ENCODE results near the gene SLC5A10. TPM values are rescaled to one million over a fixed set of nuclear protein-coding genes. Genes with fewer than 3 reads are reported as not detected.

SLC5A10 gene
- total RNA-seq, 1 experiment from 2014 or later: not detected

DNA sequence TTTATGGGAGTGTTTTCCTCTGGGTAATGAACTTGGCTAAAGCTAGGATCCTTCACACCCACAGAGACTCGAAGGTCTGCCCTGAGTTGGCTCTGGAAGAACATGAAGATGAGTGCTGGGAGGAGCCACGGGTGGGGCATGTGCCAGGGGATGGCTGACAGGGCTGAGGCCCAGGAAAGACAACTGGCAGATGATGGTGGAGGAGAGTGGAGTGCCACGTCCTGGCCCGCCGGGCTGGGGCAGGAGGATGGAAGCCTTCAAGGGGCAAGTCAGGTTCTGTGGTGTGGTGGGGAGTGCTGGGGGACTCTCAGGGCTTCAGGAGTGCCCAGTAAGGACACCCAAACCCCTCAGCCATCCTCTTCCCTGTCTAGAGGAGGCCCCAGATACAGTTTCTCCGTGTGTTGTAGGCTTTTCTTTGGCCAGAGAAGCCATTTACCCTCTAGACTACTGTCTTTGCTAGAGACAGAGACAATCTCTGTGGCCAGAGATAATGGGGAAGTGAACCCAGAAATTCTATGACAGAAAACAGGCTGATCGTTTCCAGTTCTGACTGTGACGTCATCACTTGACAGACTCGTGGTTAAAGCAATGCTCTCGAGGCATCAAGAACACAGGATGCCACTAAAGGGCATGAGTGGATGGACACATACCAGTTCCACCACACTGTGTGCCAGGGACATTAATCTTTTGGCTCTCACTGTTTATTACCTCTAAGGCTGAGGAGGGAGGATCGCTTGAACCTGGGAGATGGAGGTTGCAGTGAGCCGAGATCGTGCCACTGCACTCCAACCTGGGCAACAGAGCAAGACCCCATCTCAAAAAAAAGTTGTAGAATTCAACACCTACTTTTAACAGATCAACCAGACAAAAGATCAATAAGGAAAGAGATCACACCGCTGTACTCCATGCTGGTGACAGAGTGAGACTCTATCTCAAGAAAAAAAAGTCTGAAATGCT, 18.6 kb upstream of the SLC5A10 start:
- Histone ChIP-seq H3K79me1 (ENCODE audit: insufficient read depth, low read depth, low read length, poor library complexity, severe bottlenecking) (no peaks in the 10 kb centered on the region), H2BK20ac (ENCODE audit: low read depth, low read length, poor library complexity, severe bottlenecking) (no peak overlapping the region), H4K91ac (ENCODE audit: insufficient read length, low read depth, low read length) (no peak overlapping the region), H3K27ac (ENCODE audit: insufficient read length, low read depth, low read length) (no peak overlapping the region), H4K5ac (ENCODE audit: insufficient read length, low read depth, low read length) (no peak overlapping the region), H2BK5ac (ENCODE audit: insufficient read length, low read length) (no peak overlapping the region), H3K23me2 (ENCODE audit: insufficient read length, low read depth, low read length, poor library complexity, severe bottlenecking) (no peaks in the 10 kb centered on the region), H2BK15ac (ENCODE audit: low read depth, low read length) (no peak overlapping the region), H3K9ac (ENCODE audit: extremely low read depth, insufficient read length, low read length) (no peak overlapping the region), H3K4me2 (ENCODE audit: insufficient read depth, insufficient read length, low read length) (no peak overlapping the region), H2AFZ (ENCODE audit: low read length) (no peak overlapping the region), H2AK5ac (ENCODE audit: insufficient read length, low read length) (no peak overlapping the region), H4K8ac (replicated peaks; ENCODE audit: insufficient read length, low read depth, low read length) (no peak overlapping the region), H3K4me1 (ENCODE audit: insufficient read depth, low read length) (no peaks in the 10 kb centered on the region), H3K79me2 (ENCODE audit: insufficient read depth, low read length) (no peaks in the 10 kb centered on the region), H3T11ph (ENCODE audit: low read length) (no peak overlapping the region), H3K4ac (ENCODE audit: low read depth, low read length) (no peak overlapping the region), H3K27me3 (ENCODE audit: insufficient read depth, low read length) (no peaks in the 10 kb centered on the region), H2BK120ac (ENCODE audit: low read depth, low read length, poor library complexity, severe bottlenecking) (no peak overlapping the region), H2BK12ac (ENCODE audit: insufficient read length, low read depth, low read length) (no peak overlapping the region), H3K23ac (ENCODE audit: insufficient read length, low read depth, low read length) (no peak overlapping the region), H4K20me1 (ENCODE audit: control insufficient read depth, insufficient read depth, insufficient read length) (no peaks in the 10 kb centered on the region), H3K14ac (ENCODE audit: insufficient read depth, low read length) (no peak overlapping the region; the same call in 1 of the 2 replicates), H3K9me3 (ENCODE audit: control insufficient read depth, low read depth, low read length) (no peaks in the 10 kb centered on the region), H3K18ac (ENCODE audit: insufficient read length, low read depth, low read length) (no peak overlapping the region), H3K56ac (ENCODE audit: insufficient read length, low read depth, low read length) (no peak overlapping the region)
- DNase-seq: no peak
- H3K36me3 Mint-ChIP-seq (ENCODE audit: insufficient read depth in 1 of 3, low read depth in 3 of 3): peaks cover 16 to 28% (median 27%) of the 10 kb centered on the region in 3 experiments; a peak in 6 of 7 replicates
- peaks cover 4% of the 10 kb centered on the region for H3K27me3 Mint-ChIP-seq (ENCODE audit: low read depth)
- H3K4me3 Mint-ChIP-seq: no peak overlapping the region
- WGBS (ENCODE audit: extremely low coverage, insufficient read length, low lambda C conversion rate): no CpG with 5 or more reads among the region's 14 CpGs
- H3K27ac Mint-ChIP-seq: peak overlapping the region in 2 of 3 experiments; percentile 7 to 65; a peak in 1 of 7 replicates
- H3K4me1 Mint-ChIP-seq: no peaks in the 10 kb centered on the region
- no peaks in the 10 kb centered on the region for H3K9me3 Mint-ChIP-seq
- no peak for TF ChIP-seq CTCF (conservative IDR thresholded peaks at IDR 0.05)
